Neuronal stem cell (in vitro differentiated cells): Measurements from ENCODE around the gene PIGV.

Experiments used
- DNase-seq: peaks from one replicate; pipeline ENCODE4 v3.0.0-alpha.2; 2013; ENCODE audit warnings: low spot score
- H2AFZ ChIP-seq: one replicate; pipeline ENCODE4 v1.6.1; 2013; ENCODE audit warnings: mild to moderate bottlenecking, low read length, inconsistent platforms
- H2AK5ac ChIP-seq: 2 replicates; pipeline ENCODE4 v1.6.1; 2013; ENCODE audit warnings: low read depth, mild to moderate bottlenecking, inconsistent platforms, low read length, moderate library complexity, mixed read lengths
- H2BK120ac ChIP-seq: 2 replicates; pipeline ENCODE4 v1.6.1; 2013; ENCODE audit warnings: low read depth, mild to moderate bottlenecking, inconsistent platforms, low read length, moderate library complexity, mixed read lengths
- H2BK12ac ChIP-seq: one replicate; pipeline ENCODE4 v1.6.1; 2013; ENCODE audit warnings: low read length, inconsistent platforms
- H2BK15ac ChIP-seq: 2 replicates; pipeline ENCODE4 v1.6.1; 2013; ENCODE audit warnings: mild to moderate bottlenecking, low read length, inconsistent platforms, mixed read lengths
- H2BK5ac ChIP-seq: one replicate; pipeline ENCODE4 v1.6.1; 2013; ENCODE audit warnings: inconsistent platforms, mild to moderate bottlenecking, low read length, moderate library complexity
- H3K14ac ChIP-seq: one replicate; pipeline ENCODE4 v1.6.1; 2013; ENCODE audit warnings: low read length, inconsistent platforms
- H3K18ac ChIP-seq: 2 replicates; pipeline ENCODE4 v1.6.1; 2013; ENCODE audit warnings: low read length, inconsistent platforms
- H3K23ac ChIP-seq: 2 replicates; pipeline ENCODE4 v1.6.1; 2013; ENCODE audit warnings: low read depth, mild to moderate bottlenecking, mixed read lengths, low read length, inconsistent platforms; ENCODE audit not compliant: poor library complexity
- H3K27ac ChIP-seq: replicated peaks from 3 replicates; pipeline ENCODE4 v1.5.1; 2013; ENCODE audit warnings: low read length, inconsistent platforms
- H3K27me3 ChIP-seq, 3 experiments: 2 replicates each; pipeline ENCODE4 v1.6.1; 2013; ENCODE audit warnings: low read length in 3 of 3, mild to moderate bottlenecking in 2 of 3, inconsistent platforms in 1 of 3, low read depth in 1 of 3, mixed read lengths in 1 of 3, moderate library complexity in 1 of 3; ENCODE audit not compliant: control insufficient read depth in 3 of 3, insufficient read depth in 3 of 3
- H3K36me3 ChIP-seq, 2 donors: replicated peaks in 1 of 2; 2 replicates each; pipeline ENCODE4 v1.6.1; 2013; ENCODE audit warnings: low read length in 2 of 2; ENCODE audit not compliant: control insufficient read depth in 2 of 2, insufficient read depth in 2 of 2
- H3K4ac ChIP-seq: 2 replicates; pipeline ENCODE4 v1.6.1; 2013; ENCODE audit warnings: inconsistent platforms, mild to moderate bottlenecking, low read length, moderate library complexity
- H3K4me1 ChIP-seq, 2 donors: 1 replicate in 1 of 2; 2 replicates in 1 of 2; pipeline ENCODE4 v1.6.1; 2013; ENCODE audit warnings: low read length in 2 of 2, low read depth in 1 of 2; ENCODE audit not compliant: control insufficient read depth in 2 of 2, insufficient read depth in 1 of 2
- H3K4me2 ChIP-seq: one replicate; pipeline ENCODE4 v1.6.1; 2013; ENCODE audit warnings: mild to moderate bottlenecking, low read length, inconsistent platforms; ENCODE audit not compliant: insufficient read depth, poor library complexity, severe bottlenecking
- H3K4me3 ChIP-seq, 2 donors: 2 replicates each; pipeline ENCODE4 v1.5.1; 2013; ENCODE audit warnings: low read length in 2 of 2, mild to moderate bottlenecking in 2 of 2, inconsistent platforms in 1 of 2, moderate library complexity in 1 of 2
- H3K79me1 ChIP-seq: one replicate; pipeline ENCODE4 v1.6.1; 2013; ENCODE audit warnings: low read depth, mild to moderate bottlenecking, inconsistent platforms, low read length, moderate library complexity
- H3K9ac ChIP-seq: one replicate; pipeline ENCODE4 v1.6.1; 2013; ENCODE audit warnings: mild to moderate bottlenecking, low read depth, low read length, inconsistent platforms; ENCODE audit not compliant: poor library complexity
- H3K9me3 ChIP-seq, 2 donors: replicated peaks in 1 of 2; 2 replicates each; pipeline versions ENCODE3 to v1.6.1; 2013; ENCODE audit warnings: low read length in 2 of 2, mild to moderate bottlenecking in 2 of 2, inconsistent platforms in 1 of 2, low read depth in 1 of 2, mixed read lengths in 1 of 2, moderate library complexity in 1 of 2; ENCODE audit not compliant: control insufficient read depth in 2 of 2, insufficient read depth in 1 of 2
- H4K8ac ChIP-seq: one replicate; pipeline ENCODE4 v1.6.1; 2013; ENCODE audit warnings: low read depth, mild to moderate bottlenecking, inconsistent platforms, low read length, moderate library complexity
- H4K91ac ChIP-seq: one replicate; pipeline ENCODE4 v1.6.1; 2013; ENCODE audit warnings: low read length, low read depth, mild to moderate bottlenecking, inconsistent platforms; ENCODE audit not compliant: poor library complexity
- WGBS, 2 donors: extraction: QIAGEN DNeasy Blood & Tissue Kit; methylation state at CpG; one replicate each; pipeline ENCODE4 v1.1.7; 2013; ENCODE audit warnings: missing lambda C conversion rate in 2 of 2, mixed read lengths in 1 of 2; ENCODE audit not compliant: insufficient read length in 2 of 2, insufficient replicate concordance in 1 of 2; ENCODE audit errors: extremely low coverage in 2 of 2; 5-methylcytosine and 5-hydroxymethylcytosine counted together

Gene PIGV

DNA sequence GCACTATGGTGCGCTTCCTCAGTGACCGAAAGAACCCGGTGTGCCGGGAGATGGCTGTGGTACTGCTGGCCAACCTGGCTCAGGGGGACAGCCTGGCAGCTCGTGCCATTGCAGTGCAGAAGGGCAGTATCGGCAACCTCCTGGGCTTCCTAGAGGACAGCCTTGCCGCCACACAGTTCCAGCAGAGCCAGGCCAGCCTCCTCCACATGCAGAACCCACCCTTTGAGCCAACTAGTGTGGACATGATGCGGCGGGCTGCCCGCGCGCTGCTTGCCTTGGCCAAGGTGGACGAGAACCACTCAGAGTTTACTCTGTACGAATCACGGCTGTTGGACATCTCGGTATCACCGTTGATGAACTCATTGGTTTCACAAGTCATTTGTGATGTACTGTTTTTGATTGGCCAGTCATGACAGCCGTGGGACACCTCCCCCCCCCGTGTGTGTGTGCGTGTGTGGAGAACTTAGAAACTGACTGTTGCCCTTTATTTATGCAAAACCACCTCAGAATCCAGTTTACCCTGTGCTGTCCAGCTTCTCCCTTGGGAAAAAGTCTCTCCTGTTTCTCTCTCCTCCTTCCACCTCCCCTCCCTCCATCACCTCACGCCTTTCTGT, 7.3 kb upstream of the PIGV start:
- H3K4me1 ChIP-seq = peaks cover 2 to 26% of the 10 kb centered on the region in 2 donors
- H3K23ac ChIP-seq = peak overlapping the region; percentile 20
- no peak overlapping the region for H3K4ac ChIP-seq
- no peak overlapping the region for H2BK12ac ChIP-seq
- H3K4me2 ChIP-seq = no peak overlapping the region
- WGBS, 2 donors = no CpG with 5 or more reads among the region's 21 CpGs
- DNase-seq = no peak
- H3K27me3 ChIP-seq = no peaks in the 10 kb centered on the region
- H3K79me1 ChIP-seq = peaks cover 4% of the 10 kb centered on the region
- peaks cover 43 to 83% of the 10 kb centered on the region in 2 donors for H3K36me3 ChIP-seq
- H3K14ac ChIP-seq = no peak overlapping the region
- no peak overlapping the region for H2BK15ac ChIP-seq
- no peak overlapping the region for H2BK5ac ChIP-seq
- no peak overlapping the region for H4K91ac ChIP-seq
- no peak overlapping the region for H3K27ac ChIP-seq
- H3K9me3 ChIP-seq = no peaks in the 10 kb centered on the region
- H3K9ac ChIP-seq = no peak overlapping the region
- H3K4me3 ChIP-seq = peak overlapping the region in 1 of 2 donors; percentile 56
- no peak overlapping the region for H2AK5ac ChIP-seq
- H2BK120ac ChIP-seq = no peak overlapping the region
- H2AFZ ChIP-seq = no peak overlapping the region
- no peak overlapping the region for H4K8ac ChIP-seq
- H3K18ac ChIP-seq = no peak overlapping the region

DNA sequence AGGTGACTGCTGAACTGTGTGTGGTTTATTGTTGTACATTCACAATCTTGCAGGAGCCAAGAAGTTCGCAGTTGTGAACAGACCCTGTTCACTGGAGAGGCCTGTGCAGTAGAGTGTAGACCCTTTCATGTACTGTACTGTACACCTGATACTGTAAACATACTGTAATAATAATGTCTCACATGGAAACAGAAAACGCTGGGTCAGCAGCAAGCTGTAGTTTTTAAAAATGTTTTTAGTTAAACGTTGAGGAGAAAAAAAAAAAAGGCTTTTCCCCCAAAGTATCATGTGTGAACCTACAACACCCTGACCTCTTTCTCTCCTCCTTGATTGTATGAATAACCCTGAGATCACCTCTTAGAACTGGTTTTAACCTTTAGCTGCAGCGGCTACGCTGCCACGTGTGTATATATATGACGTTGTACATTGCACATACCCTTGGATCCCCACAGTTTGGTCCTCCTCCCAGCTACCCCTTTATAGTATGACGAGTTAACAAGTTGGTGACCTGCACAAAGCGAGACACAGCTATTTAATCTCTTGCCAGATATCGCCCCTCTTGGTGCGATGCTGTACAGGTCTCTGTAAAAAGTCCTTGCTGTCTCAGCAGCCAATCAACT, 6.4 kb upstream of the PIGV start:
- Histone ChIP-seq H4K91ac (no peak overlapping the region), H3K27ac (no peak overlapping the region), H3K4me1 (peaks cover 7 to 34% of the 10 kb centered on the region in 2 donors), H2BK12ac (no peak overlapping the region), H3K4me3 (no peak overlapping the region), H3K36me3 (peaks cover 38 to 74% of the 10 kb centered on the region in 2 donors), H2BK15ac (no peak overlapping the region), H2AFZ (no peak overlapping the region), H3K79me1 (peaks cover 4% of the 10 kb centered on the region), H3K9me3 (no peaks in the 10 kb centered on the region), H2BK5ac (no peak overlapping the region), H2BK120ac (no peak overlapping the region), H3K27me3 (no peaks in the 10 kb centered on the region), H3K23ac (no peak overlapping the region), H2AK5ac (no peak overlapping the region), H4K8ac (no peak overlapping the region), H3K4me2 (no peak overlapping the region), H3K4ac (no peak overlapping the region), H3K14ac (no peak overlapping the region), H3K18ac (no peak overlapping the region), H3K9ac (no peak overlapping the region)
- DNase-seq = no peak
- no CpG with 5 or more reads among the region's 11 CpGs for WGBS, 2 donors

DNA sequence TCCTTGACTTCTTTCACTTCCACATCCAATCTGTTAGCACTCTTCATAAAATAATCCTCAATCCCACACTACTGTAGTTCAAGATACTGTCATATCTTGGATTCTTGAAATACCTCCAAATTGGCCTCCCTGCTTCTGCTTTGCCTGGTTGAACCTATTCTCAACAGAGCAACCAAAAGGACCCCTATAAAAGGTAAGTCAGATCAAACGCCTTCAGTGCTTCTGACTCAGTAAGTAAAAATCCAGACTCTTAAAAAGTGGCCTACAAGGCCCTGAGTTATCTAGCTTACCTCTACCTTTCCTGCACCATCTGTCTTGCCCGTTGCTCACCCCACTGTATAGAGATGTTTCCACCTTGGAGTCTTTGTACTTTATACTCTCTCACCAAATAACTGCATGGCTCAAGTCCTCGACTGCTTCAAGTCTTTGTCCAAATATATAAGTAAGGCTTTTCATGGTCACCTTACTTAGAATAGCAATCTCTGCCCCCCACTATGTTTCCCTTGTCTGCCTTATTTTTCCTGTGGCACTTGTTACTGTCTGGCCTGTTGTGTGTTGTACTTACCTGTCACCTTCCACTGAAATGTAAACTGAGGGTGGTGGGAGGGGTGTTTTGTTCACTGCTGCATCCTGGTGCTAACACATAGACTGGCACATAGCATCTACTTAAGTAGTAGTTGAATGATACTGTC, 5.1 kb upstream of the PIGV start:
- Histone ChIP-seq H2BK5ac (no peak overlapping the region), H3K4ac (no peak overlapping the region), H3K27ac (no peak overlapping the region), H3K23ac (no peak overlapping the region), H3K9ac (no peak overlapping the region), H2BK15ac (no peak overlapping the region), H2BK12ac (no peak overlapping the region), H2BK120ac (no peak overlapping the region), H3K27me3 (no peaks in the 10 kb centered on the region), H3K4me1 (peaks cover 11 to 39% of the 10 kb centered on the region in 2 donors), H3K9me3 (no peaks in the 10 kb centered on the region), H2AFZ (no peak overlapping the region), H3K18ac (no peak overlapping the region), H3K4me2 (no peak overlapping the region), H3K14ac (no peak overlapping the region), H4K8ac (no peak overlapping the region), H4K91ac (no peak overlapping the region), H2AK5ac (no peak overlapping the region), H3K4me3 (no peak overlapping the region), H3K79me1 (peaks cover 4% of the 10 kb centered on the region), H3K36me3 (peaks cover 34 to 61% of the 10 kb centered on the region in 2 donors)
- DNase-seq = no peak
- no CpG with 5 or more reads among the region's 3 CpGs for WGBS, 2 donors

DNA sequence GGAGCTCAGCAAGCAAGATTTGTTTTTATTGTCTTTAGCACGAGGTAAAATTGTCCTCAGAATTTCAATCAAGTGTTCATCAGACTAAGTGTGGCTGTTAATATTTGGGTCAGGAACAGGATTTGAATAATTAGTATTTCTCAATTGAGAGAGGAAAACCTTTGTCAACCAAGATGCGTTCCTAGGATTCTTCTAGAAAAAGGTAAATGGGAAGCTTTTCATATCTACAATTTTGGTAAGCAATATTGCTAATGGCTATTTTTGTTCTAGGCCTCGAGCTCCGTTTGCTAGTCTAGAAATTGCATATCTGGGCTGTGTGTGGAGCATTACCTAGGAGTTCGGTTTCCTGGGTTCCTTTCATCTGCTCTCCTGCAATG, 4.1 kb upstream of the PIGV start:
- DNase-seq = no peak
- Histone ChIP-seq H3K79me1 (peaks cover 6% of the 10 kb centered on the region), H3K4me1 (peaks cover 11 to 39% of the 10 kb centered on the region in 2 donors), H2AFZ (no peak overlapping the region), H3K27me3 (no peaks in the 10 kb centered on the region), H3K9ac (no peak overlapping the region), H4K91ac (no peak overlapping the region), H3K4me2 (no peak overlapping the region), H3K23ac (no peak overlapping the region), H2AK5ac (no peak overlapping the region), H2BK12ac (no peak overlapping the region), H3K36me3 (peaks cover 29 to 51% of the 10 kb centered on the region in 2 donors), H3K9me3 (no peaks in the 10 kb centered on the region), H3K14ac (no peak overlapping the region), H3K27ac (no peak overlapping the region), H3K4me3 (no peak overlapping the region), H2BK15ac (no peak overlapping the region), H2BK5ac (no peak overlapping the region), H4K8ac (no peak overlapping the region), H2BK120ac (no peak overlapping the region), H3K18ac (no peak overlapping the region), H3K4ac (no peak overlapping the region)
- WGBS, 2 donors = no CpG with 5 or more reads among the region's 5 CpGs
